Liver (tissue), 9 donors: ENCODE data around the gene TSPAN32. TPM values are rescaled to one million over a fixed set of nuclear protein-coding genes. Genes with fewer than 3 reads are reported as not detected.

Source experiments
- DNase-seq: peaks from one replicate; pipeline ENCODE4 v3.0.0-alpha.2; 2017; ENCODE audit warnings: low spot score
- H3K27ac ChIP-seq, 2 donors: one replicate each; pipeline ENCODE4 v1.7.0; 2013; ENCODE audit warnings: inconsistent platforms in 2 of 2, low read length in 2 of 2, control low read depth in 1 of 2, low read depth in 1 of 2, mild to moderate bottlenecking in 1 of 2
- H3K27me3 ChIP-seq, 4 donors: one replicate each; pipeline versions ENCODE4 v1.6.1 to v1.7.0; 2013; ENCODE audit warnings: low read length in 3 of 4, inconsistent platforms in 1 of 4, mild to moderate bottlenecking in 1 of 4, moderate library complexity in 1 of 4; ENCODE audit not compliant: control insufficient read depth in 4 of 4, insufficient read depth in 4 of 4
- H3K36me3 ChIP-seq, 4 donors: one replicate each; pipeline versions ENCODE4 v1.6.1 to v1.7.0; 2013; ENCODE audit warnings: low read length in 3 of 4, mild to moderate bottlenecking in 3 of 4, low read depth in 1 of 4, moderate library complexity in 1 of 4; ENCODE audit not compliant: control insufficient read depth in 4 of 4, insufficient read depth in 3 of 4
- H3K4me1 ChIP-seq, 4 donors: one replicate each; pipeline versions ENCODE4 v1.6.1 to v1.7.0; 2013; ENCODE audit warnings: low read length in 3 of 4, mild to moderate bottlenecking in 3 of 4, moderate library complexity in 1 of 4; ENCODE audit not compliant: control insufficient read depth in 4 of 4, insufficient read depth in 4 of 4
- H3K4me3 ChIP-seq, 3 donors: one replicate each; pipeline versions ENCODE4 v1.6.1 to v1.7.0; 2013; ENCODE audit warnings: low read length in 3 of 3, control low read depth in 1 of 3, low read depth in 1 of 3, mild to moderate bottlenecking in 1 of 3
- H3K9ac ChIP-seq, 2 donors: one replicate each; pipeline ENCODE4 v1.7.0; 2013; ENCODE audit warnings: low read length in 2 of 2, mild to moderate bottlenecking in 2 of 2, moderate library complexity in 2 of 2, control low read depth in 1 of 2, low read depth in 1 of 2
- H3K9me3 ChIP-seq, 4 donors: one replicate each; pipeline versions ENCODE4 v1.6.1 to v1.7.0; 2013; ENCODE audit warnings: low read length in 3 of 4; ENCODE audit not compliant: control insufficient read depth in 4 of 4
- EGR1 ChIP-seq, 2 donors: IDR thresholded peaks; 2 replicates each; pipeline ENCODE4 v1.6.1; 2016 to 2018; ENCODE audit warnings: antibody characterized with exemption in 2 of 2, low read depth in 2 of 2
- FOXA1 ChIP-seq: IDR thresholded peaks from 2 replicates; pipeline ENCODE4 v1.6.1; 2016; ENCODE audit warnings: antibody characterized with exemption
- FOXA2 ChIP-seq: IDR thresholded peaks from 2 replicates; pipeline ENCODE4 v1.6.1; 2016; ENCODE audit warnings: antibody characterized with exemption
- GABPA ChIP-seq, 2 donors: IDR thresholded peaks in 1 of 2; conservative IDR thresholded peaks in 1 of 2; 2 replicates each; pipeline ENCODE4 v1.6.1; 2016; ENCODE audit warnings: antibody characterized with exemption in 2 of 2, mild to moderate bottlenecking in 1 of 2, moderate library complexity in 1 of 2
- HNF4A ChIP-seq, 2 donors: conservative IDR thresholded peaks; 2 replicates each; pipeline ENCODE4 v1.6.1; 2016; ENCODE audit warnings: antibody characterized with exemption in 2 of 2, mild to moderate bottlenecking in 2 of 2
- HNF4G ChIP-seq: IDR thresholded peaks from 2 replicates; pipeline ENCODE4 v1.6.1; 2016; ENCODE audit warnings: antibody characterized with exemption
- JUND ChIP-seq, 2 donors: IDR thresholded peaks; 2 replicates each; pipeline ENCODE4 v1.6.1; 2016; ENCODE audit warnings: antibody characterized with exemption in 2 of 2
- NR2F2 ChIP-seq: IDR thresholded peaks from 2 replicates; pipeline ENCODE4 v1.6.1; 2016; ENCODE audit warnings: antibody characterized with exemption
- RAD21 ChIP-seq, 2 donors: IDR thresholded peaks; 2 replicates each; pipeline ENCODE4 v1.6.1; 2016; ENCODE audit warnings: antibody characterized with exemption in 2 of 2, mild to moderate bottlenecking in 2 of 2
- RXRA ChIP-seq, 2 donors: IDR thresholded peaks; 2 replicates each; pipeline ENCODE4 v1.6.1; 2017 to 2018; ENCODE audit warnings: antibody characterized with exemption in 2 of 2, mild to moderate bottlenecking in 1 of 2
- SP1 ChIP-seq: IDR thresholded peaks from 2 replicates; pipeline ENCODE4 v1.6.1; 2018; ENCODE audit warnings: antibody characterized with exemption, mild to moderate bottlenecking
- TAF1 ChIP-seq: conservative IDR thresholded peaks from 2 replicates; pipeline ENCODE4 v1.6.1; 2016; ENCODE audit warnings: antibody characterized with exemption, mild to moderate bottlenecking
- YY1 ChIP-seq: IDR thresholded peaks from 2 replicates; pipeline ENCODE4 v1.6.1; 2016; ENCODE audit warnings: antibody characterized with exemption, mild to moderate bottlenecking
- WGBS: extraction: QIAGEN DNeasy Blood & Tissue Kit; methylation state at CpG from one replicate; pipeline ENCODE4 v1.1.7; 2013; 5-methylcytosine and 5-hydroxymethylcytosine counted together
- polyA plus RNA-seq, 2 donors: library from polyadenylated mRNA; stranded (reverse) in 1 of 2; unstranded in 1 of 2; fragments of 200-250 nt in 1 of 2; fragments of >200 nt in 1 of 2; fragmentation: Nextera tagmentation in 1 of 2; extraction: Ambion mirVana in 1 of 2; gene quantifications; one replicate each; pipeline versions ENCODE4 v1.2.1 to v1.2.3, GENCODE V29; 2013 to 2015
- total RNA-seq, 2 donors: library from RNA; depleted of rRNA; stranded (reverse); fragments of >200 nt; gene quantifications; one replicate each; pipeline ENCODE4 v1.2.3, GENCODE V29; 2014
- TF ChIP-seq, protein P1 (sequence below): IDR thresholded peaks from 2 replicates; pipeline ENCODE4 v1.6.1; 2016; ENCODE audit warnings: antibody characterized with exemption
- TF ChIP-seq, protein P2 (sequence below): IDR thresholded peaks from 2 replicates; pipeline ENCODE4 v1.6.1; 2016; ENCODE audit warnings: antibody characterized with exemption
- TF ChIP-seq, protein P3 (sequence below): IDR thresholded peaks from 2 replicates; pipeline ENCODE4 v1.6.1; 2016; ENCODE audit warnings: antibody characterized with exemption
- TF ChIP-seq, protein P4 (sequence below): IDR thresholded peaks from 2 replicates; pipeline ENCODE4 v1.6.1; 2016; ENCODE audit warnings: antibody characterized with exemption, mild to moderate bottlenecking
- TF ChIP-seq, protein P5 (sequence below): fragments of 150-350 bp; IDR thresholded peaks from 2 replicates; pipeline ENCODE4 v1.5.1; 2017; ENCODE audit warnings: improper control_type of control experiment, low read depth, low read length; ENCODE audit not compliant: missing input control
- donor health status: healthy.
- donor health status: healthy.
- donor health status: healthy.
- donor health status: healthy.
- donor health status: healthy.

The TSPAN32 gene
- total and polyA plus RNA-seq, 4 donors = 0.25 to 71.4 (median 0.45) TPM

DNA sequence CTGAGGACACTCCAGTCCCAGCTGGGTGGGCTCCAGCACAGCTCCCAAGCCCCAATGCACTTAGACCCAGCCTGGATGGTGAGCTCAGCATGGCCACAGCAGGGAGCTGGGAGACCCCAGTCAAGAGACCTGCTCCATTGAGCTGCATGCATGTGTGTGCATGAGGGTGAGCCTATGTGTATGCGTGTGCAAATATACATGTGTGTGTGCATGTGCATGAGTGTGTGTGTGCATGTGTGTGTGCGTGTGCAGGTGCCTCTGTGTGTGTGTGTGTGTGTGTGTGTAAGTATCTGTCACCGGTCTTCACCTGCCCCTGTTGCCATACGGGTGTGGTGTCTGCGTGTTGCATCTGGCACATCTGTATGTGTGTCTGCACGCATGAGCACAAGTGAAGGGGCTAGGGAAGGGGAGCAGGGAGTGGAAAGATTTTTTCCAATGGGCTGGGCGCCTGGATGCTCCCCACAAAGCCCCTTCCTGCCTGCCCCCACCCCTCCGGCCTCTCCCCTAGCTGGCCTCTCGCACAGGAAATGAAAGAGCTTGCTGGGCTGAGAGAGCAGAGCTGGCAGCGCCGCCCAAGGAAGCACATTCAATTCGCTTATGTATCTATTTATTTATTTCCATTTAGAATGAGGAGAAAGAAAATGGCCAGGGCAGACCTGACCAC, 4.1 kb downstream of the TSPAN32 start (continued):
- TF ChIP-seq, protein P1, sequence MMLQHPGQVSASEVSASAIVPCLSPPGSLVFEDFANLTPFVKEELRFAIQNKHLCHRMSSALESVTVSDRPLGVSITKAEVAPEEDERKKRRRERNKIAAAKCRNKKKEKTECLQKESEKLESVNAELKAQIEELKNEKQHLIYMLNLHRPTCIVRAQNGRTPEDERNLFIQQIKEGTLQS = no peak
- TF ChIP-seq, protein P2, sequence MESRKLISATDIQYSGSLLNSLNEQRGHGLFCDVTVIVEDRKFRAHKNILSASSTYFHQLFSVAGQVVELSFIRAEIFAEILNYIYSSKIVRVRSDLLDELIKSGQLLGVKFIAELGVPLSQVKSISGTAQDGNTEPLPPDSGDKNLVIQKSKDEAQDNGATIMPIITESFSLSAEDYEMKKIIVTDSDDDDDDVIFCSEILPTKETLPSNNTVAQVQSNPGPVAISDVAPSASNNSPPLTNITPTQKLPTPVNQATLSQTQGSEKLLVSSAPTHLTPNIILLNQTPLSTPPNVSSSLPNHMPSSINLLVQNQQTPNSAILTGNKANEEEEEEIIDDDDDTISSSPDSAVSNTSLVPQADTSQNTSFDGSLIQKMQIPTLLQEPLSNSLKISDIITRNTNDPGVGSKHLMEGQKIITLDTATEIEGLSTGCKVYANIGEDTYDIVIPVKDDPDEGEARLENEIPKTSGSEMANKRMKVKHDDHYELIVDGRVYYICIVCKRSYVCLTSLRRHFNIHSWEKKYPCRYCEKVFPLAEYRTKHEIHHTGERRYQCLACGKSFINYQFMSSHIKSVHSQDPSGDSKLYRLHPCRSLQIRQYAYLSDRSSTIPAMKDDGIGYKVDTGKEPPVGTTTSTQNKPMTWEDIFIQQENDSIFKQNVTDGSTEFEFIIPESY = no peak
- TF ChIP-seq HNF4A (conservative IDR thresholded peaks at IDR 0.05) (no peak), YY1 (no peak), EGR1 (IDR thresholded peaks at IDR 0.05; ENCODE audit: low read depth in 2 of 2) (no peak), TAF1 (no peak)
- TF ChIP-seq, protein P3, sequence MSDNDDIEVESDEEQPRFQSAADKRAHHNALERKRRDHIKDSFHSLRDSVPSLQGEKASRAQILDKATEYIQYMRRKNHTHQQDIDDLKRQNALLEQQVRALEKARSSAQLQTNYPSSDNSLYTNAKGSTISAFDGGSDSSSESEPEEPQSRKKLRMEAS = no peak

DNA sequence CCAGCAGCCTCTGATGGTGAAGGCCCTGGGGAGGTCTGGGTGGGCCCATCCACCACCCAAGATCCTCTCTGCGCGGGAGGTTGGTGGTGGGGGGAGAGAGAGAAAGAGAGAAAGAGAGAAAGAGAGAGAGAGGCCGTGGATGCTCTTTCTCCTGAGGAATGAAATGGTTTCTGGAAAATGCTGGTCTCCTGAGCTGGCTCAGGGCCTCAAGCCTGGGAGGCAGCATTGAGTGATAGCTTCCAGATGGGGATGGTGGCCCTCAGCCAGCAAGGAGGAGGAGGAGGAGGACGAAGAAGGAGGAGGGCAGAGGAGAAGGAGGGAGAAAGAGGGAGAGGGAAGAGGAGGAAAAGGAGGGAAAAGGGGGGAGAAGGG, 4.6 kb downstream of the TSPAN32 start:
- peak overlapping the region; percentile 49 to 54 for H3K27ac ChIP-seq
- H3K4me1 ChIP-seq = peaks cover 6 to 39% (median 24%) of the 10 kb centered on the region in 4 donors
- no peaks in the 10 kb centered on the region for H3K9me3 ChIP-seq
- WGBS = 68% methylated on average over 4 of the region's 4 CpGs
- H3K36me3 ChIP-seq = no peaks in the 10 kb centered on the region
- H3K9ac ChIP-seq = no peak overlapping the region
- no peaks in the 10 kb centered on the region for H3K27me3 ChIP-seq
- peak; percentile 39 for DNase-seq
- TF ChIP-seq JUND (IDR thresholded peaks at IDR 0.05) = no peak
- TF ChIP-seq RXRA (IDR thresholded peaks at IDR 0.05) = no peak
- no peak for TF ChIP-seq HNF4A (conservative IDR thresholded peaks at IDR 0.05)
- no peak for TF ChIP-seq GABPA (IDR thresholded peaks at IDR 0.05 in 1 of 2, conservative IDR thresholded peaks at IDR 0.05 in 1 of 2)
- TF ChIP-seq, protein P3 = no peak
- TF ChIP-seq, protein P4, sequence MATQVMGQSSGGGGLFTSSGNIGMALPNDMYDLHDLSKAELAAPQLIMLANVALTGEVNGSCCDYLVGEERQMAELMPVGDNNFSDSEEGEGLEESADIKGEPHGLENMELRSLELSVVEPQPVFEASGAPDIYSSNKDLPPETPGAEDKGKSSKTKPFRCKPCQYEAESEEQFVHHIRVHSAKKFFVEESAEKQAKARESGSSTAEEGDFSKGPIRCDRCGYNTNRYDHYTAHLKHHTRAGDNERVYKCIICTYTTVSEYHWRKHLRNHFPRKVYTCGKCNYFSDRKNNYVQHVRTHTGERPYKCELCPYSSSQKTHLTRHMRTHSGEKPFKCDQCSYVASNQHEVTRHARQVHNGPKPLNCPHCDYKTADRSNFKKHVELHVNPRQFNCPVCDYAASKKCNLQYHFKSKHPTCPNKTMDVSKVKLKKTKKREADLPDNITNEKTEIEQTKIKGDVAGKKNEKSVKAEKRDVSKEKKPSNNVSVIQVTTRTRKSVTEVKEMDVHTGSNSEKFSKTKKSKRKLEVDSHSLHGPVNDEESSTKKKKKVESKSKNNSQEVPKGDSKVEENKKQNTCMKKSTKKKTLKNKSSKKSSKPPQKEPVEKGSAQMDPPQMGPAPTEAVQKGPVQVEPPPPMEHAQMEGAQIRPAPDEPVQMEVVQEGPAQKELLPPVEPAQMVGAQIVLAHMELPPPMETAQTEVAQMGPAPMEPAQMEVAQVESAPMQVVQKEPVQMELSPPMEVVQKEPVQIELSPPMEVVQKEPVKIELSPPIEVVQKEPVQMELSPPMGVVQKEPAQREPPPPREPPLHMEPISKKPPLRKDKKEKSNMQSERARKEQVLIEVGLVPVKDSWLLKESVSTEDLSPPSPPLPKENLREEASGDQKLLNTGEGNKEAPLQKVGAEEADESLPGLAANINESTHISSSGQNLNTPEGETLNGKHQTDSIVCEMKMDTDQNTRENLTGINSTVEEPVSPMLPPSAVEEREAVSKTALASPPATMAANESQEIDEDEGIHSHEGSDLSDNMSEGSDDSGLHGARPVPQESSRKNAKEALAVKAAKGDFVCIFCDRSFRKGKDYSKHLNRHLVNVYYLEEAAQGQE = no peak
- no peak for TF ChIP-seq FOXA2
- TF ChIP-seq SP1 = no peak
- no peak for TF ChIP-seq YY1
- H3K4me3 ChIP-seq = no peak overlapping the region

DNA sequence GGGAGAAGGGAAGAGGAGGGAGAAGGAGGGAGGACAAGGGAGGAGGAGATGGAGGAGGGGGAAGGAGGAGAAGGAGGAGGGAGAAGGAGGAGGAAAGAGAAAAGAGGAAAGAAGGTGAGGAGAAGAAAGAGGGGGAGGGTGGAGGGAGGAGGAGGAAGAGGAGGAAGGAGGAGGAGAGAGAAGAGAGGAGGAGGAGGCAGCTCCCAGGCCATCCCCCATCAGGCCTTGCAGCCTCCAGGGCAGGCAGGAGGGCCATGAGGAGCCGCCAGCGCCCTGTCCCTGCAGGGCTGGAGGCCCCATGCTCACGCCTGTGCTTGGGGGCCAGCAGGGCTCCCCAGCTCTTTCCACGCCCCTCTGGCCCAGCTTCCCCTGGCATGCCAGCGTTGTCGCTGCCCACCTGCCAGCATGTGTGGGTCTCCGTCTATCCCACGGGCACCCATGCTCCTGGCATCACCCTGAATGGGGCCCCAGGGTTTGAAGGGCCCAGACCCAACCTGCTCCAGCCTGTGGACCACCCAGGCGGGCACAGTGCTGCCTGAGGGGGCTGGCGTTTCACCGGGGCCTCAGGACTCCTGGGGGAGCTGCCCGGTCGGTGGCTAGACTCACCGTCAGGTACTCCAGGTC, 5.2 kb downstream of the TSPAN32 start:
- H3K9ac ChIP-seq = no peak overlapping the region
- 79% methylated on average over 14 of the region's 14 CpGs for WGBS
- no peak overlapping the region for H3K27ac ChIP-seq
- H3K9me3 ChIP-seq = no peaks in the 10 kb centered on the region
- no peak overlapping the region for H3K4me3 ChIP-seq
- H3K27me3 ChIP-seq = no peaks in the 10 kb centered on the region
- no peaks in the 10 kb centered on the region for H3K36me3 ChIP-seq
- peaks cover 6 to 39% (median 24%) of the 10 kb centered on the region in 4 donors for H3K4me1 ChIP-seq
- DNase-seq = no peak
- TF ChIP-seq FOXA1 (no peak), GABPA (IDR thresholded peaks at IDR 0.05 in 1 of 2, conservative IDR thresholded peaks at IDR 0.05 in 1 of 2) (no peak), HNF4A (conservative IDR thresholded peaks at IDR 0.05) (no peak), RAD21 (IDR thresholded peaks at IDR 0.05) (no peak), EGR1 (IDR thresholded peaks at IDR 0.05; ENCODE audit: low read depth in 2 of 2) (no peak), HNF4G (no peak), FOXA2 (no peak), TAF1 (no peak), NR2F2 (no peak), RXRA (IDR thresholded peaks at IDR 0.05) (no peak)
- TF ChIP-seq, protein P5, sequence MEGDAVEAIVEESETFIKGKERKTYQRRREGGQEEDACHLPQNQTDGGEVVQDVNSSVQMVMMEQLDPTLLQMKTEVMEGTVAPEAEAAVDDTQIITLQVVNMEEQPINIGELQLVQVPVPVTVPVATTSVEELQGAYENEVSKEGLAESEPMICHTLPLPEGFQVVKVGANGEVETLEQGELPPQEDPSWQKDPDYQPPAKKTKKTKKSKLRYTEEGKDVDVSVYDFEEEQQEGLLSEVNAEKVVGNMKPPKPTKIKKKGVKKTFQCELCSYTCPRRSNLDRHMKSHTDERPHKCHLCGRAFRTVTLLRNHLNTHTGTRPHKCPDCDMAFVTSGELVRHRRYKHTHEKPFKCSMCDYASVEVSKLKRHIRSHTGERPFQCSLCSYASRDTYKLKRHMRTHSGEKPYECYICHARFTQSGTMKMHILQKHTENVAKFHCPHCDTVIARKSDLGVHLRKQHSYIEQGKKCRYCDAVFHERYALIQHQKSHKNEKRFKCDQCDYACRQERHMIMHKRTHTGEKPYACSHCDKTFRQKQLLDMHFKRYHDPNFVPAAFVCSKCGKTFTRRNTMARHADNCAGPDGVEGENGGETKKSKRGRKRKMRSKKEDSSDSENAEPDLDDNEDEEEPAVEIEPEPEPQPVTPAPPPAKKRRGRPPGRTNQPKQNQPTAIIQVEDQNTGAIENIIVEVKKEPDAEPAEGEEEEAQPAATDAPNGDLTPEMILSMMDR = no peak
- TF ChIP-seq, protein P3 = no peak
- TF ChIP-seq, protein P2 = no peak
